ENCODE measurements around the gene MAPKAP1.

Gene MAPKAP1

GRCh38 chr9:125679597-125680189 lies 27.3 kb downstream of the MAPKAP1 start:
- DNase-seq, result no peak

- no peak for DNase-seq
These were observed 31.7 kb downstream of the MAPKAP1 start for GRCh38 chr9:125674981-125675973.

DNA sequence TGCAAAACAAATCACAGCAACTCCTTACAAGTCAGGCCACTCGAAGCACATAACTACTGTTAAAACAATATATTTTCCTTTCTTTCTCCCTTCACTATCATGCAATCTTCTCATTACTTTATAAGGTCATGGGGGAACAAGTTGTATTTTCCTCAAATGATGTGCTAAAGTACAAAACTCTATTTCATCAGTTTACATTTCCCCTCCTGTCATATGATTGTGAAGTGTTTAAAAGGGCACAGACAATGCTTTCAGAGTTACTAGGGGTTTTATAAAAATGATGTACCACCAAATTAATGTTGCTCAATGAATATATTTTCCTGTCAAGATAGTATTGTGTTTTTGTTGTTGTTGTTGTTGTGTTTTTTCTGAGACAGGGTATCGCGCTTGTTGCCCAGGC lies 34.1 kb downstream of the MAPKAP1 start:
- no peak for DNase-seq

- no peak for DNase-seq
These were observed 43.9 kb downstream of the MAPKAP1 start for GRCh38 chr9:125663127-125663526.

DNA sequence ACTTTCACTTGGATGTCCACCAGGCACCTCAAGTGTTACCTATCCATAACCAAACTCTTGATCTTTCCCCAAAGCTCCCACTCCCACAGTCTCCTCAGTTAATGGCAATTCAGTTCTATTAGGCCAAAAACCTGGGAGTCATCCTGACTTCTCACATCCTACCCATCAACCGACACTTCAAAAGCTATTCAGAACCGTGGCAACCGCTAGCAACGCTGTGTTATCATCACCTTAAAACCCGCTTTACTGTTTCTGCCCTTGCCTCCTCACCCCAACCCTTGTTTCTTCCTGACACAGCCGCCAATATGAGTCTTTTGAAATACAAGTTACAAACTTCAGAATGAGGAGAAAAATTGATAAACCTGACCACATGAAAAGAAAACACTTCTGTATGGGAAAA lies 46.5 kb downstream of the MAPKAP1 start:
- no peak for DNase-seq

- no peak for DNase-seq
These were observed 47.1 kb downstream of the MAPKAP1 start for GRCh38 chr9:125659954-125660353.

DNA sequence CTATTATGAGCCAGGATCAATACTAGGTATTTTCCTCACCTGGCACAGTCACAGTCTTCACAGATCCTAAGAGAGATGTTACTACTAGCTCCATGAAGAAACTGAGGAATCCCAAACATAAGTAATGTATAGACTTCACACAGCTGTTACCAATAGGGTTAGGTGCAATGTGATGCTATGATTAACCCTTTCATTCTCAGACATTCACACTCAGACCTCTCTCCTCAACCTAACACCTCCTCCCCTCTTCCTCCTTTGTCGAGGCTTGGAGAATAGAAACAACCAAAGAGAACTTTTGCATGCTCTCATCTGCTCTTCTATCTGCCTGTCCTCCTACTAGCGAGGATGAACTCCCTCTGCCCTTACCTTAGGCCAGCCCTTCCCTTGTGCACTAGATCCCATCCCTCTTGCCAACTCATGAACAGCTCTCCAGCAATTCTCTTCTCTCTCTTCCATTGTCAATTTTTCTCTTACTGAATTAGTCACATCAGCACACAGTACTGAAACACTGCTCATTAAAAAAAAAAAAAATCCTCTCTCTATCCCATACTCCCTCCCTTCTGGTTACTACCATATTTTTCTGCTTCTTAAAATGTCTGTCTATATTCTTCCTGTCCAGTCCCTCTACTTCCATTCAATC lies 47.7 kb downstream of the MAPKAP1 start:
- no peak for DNase-seq

DNA sequence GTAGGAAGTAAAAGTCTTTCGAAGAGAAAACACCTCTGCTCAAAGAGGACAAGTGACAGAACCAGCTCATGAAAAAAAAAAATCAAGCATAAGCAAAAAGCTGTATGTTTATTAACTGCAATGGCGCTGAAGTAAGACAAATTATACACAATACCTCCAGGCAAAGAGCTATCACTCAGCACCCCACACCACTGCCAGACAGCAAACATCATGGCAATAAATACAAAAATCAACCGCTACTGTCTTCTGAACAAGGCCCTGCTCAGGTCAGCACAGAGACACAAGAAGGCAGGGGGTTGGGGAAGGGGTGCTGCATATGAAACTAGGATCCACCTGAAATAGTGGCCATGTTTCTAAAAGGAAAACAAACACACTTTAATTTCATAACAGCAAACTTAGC lies 50.4 kb downstream of the MAPKAP1 start:
- DNase-seq, result no peak

DNA sequence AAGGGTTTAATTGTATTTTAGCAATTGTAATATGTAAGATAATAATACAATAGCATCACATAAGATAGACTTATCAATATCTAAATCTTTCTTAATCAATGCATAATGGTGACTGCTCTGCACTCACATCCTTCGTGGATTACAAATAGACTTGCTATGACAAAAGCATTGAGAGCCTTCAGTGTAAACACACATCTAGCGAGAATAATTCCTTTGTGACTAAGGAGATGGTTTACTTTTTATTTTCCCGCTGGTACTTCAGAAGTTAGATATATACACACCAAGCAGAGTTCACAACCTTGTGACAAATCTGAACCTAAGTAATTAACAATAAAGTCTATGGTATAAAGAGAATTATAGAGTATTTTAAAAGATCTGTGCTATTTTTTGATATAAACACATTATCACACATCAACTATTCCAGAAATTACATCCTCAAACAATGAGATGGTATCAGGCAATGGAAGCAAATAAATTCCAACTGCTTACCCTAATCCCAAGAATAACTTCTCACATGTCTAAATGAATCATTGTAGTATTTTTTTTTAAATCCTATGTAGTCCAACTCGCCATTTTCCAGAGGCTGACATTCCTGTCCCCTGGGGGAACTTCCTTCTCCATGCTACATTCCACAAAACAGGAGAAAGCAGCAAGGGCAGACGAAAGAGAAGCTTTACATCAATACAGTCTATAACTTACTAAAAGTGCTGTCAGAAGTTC lies 51.2 kb downstream of the MAPKAP1 start:
- no peak for DNase-seq

GRCh38 chr9:125655066-125655633 lies 51.9 kb downstream of the MAPKAP1 start:
- no peak for DNase-seq

- DNase-seq, result no peak
These were observed 52.9 kb downstream of the MAPKAP1 start for GRCh38 chr9:125654121-125654520.

- no peak for DNase-seq
These were observed 53.7 kb downstream of the MAPKAP1 start for GRCh38 chr9:125653325-125653724.

GRCh38 chr9:125652759-125653158 lies 54.2 kb downstream of the MAPKAP1 start:
- no peak for DNase-seq

DNA sequence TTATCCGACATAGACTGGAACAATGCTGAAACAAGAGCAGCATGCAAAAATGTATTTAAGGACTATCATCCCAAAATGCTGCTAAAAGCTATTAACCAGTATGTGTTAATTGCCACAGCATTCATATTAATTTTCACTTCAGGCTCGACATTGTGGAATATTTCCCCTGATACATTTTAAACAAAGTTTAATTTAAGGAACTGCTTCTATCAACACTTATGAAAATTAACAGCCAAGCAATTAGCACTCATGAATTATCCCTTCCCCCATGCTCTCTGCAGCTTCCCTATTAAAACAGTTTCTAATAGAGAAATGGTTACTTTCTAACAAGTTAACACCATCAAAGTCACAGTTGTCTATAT lies 54.8 kb downstream of the MAPKAP1 start:
- no peak for DNase-seq

- no peak for DNase-seq
These were observed 55.3 kb downstream of the MAPKAP1 start for GRCh38 chr9:125651576-125652232.

DNA sequence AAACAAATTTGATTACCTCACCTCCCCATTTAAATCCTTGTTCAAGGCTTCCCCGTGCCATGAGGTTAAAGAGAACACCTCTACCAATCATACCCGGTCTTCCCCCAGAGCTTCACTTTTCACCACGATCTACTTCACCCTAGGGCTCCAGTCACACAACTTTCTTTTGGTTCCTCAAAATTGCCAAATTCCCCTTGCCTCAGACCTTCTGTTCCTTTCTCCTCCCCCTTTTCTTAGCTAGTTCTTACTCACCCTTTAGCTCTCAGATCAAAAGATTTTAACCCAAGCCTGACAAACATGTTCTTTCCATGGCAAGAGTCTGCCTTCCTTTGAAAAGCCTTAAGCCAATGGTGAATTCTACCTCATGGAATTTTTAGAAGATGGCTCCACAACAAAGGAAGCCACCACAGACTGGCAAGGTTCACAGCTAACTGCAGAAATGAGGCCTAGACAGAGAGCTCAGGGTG lies 56.7 kb downstream of the MAPKAP1 start:
- no peak for DNase-seq

GRCh38 chr9:125649826-125650225 lies 57.2 kb downstream of the MAPKAP1 start:
- DNase-seq, result no peak

DNA sequence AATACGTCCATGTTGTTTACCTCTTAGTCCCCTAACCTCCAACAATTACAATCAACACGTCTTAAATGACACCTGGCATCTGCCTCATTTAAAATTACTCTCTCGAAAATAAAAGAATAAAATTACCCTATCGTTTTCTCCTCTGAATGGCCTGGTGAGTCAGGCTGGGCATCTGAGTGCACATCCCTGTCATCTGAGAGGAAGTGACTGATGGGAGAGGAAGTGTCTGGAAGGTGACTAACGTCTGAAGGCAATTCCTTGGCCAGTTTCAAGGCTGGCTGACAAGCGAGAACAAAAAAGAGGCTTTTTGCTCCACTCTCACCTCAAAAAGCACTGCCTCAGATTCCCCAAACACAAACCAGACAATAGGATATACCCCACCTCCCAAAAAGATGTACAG lies 57.7 kb downstream of the MAPKAP1 start:
- DNase-seq, result peak in 1 of 51 donors; percentile 12

GRCh38 chr9:125648294-125648693 lies 58.7 kb downstream of the MAPKAP1 start:
- DNase-seq, result no peak

DNA sequence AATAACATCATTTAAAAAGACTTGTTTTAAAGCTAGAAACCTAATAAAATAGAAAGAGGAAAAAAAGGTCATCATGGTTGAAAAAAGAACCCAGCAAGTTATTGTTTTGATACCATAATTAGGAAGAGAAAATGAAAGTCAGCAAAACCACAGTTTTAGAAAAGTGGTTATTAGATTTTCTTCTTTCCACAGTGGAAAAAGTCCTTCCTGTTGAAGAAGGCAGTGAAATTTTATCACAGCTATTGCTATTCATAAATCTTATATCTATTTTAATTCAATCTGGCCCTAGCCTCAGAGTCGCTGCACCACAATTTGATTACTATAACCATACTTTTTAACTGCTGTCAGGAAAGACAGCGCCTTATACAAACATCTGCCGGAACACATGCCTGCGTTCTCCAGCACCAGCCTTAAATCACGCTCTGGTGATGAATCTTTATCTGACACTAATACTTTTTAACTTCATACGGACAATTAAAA lies 60.3 kb downstream of the MAPKAP1 start:
- no peak for DNase-seq

DNA sequence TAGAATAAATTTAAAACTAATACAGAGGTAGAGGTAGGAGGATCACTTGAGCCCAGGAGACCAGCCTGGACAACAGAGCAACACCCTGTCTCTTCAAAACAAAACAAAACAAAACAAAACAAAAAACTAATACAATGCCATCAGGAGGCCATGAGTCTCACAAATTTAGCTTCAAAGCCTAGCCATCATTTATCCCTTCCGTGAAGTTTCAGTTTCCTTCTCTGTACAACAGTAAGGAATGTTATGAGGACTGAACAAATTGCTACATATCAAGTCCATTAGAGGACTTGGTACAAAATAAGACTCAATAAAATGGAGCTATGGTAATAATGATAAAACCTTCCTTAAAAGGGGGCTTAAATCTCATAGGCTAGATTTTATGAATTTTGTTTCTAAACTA lies 60.8 kb downstream of the MAPKAP1 start:
- no peak for DNase-seq

All from hypothalamus (tissue), 51 donors.